DND-41 (cell line): ENCODE data around the gene DENND1A.

Experiments
- CTCF ChIP-seq: IDR thresholded peaks from 2 replicates; pipeline ENCODE4 v1.5.1; 2012; ENCODE audit warnings: borderline replicate concordance, low read length, moderate library complexity, mild to moderate bottlenecking; ENCODE audit not compliant: poor library complexity, severe bottlenecking; ENCODE audit errors: extremely low read depth
- EZH2 ChIP-seq: IDR thresholded peaks from 3 replicates; pipeline ENCODE4 v1.6.1; 2012; ENCODE audit warnings: borderline replicate concordance, low read depth, mild to moderate bottlenecking, moderate library complexity, low read length, inconsistent platforms; ENCODE audit not compliant: severe bottlenecking

GRCh38 chr9:123713282-123713681 is 216.6 kb downstream of the DENND1A start:
- TF ChIP-seq EZH2 (no peak), CTCF (no peak)
